ENCODE measurements around the gene THAP9.
"Not testable (repeated sequence)": the region's sequence is repeated elsewhere in the genome, so short reads cannot be mapped to it uniquely, and the experiment has no call there.

Gene THAP9, protein sequence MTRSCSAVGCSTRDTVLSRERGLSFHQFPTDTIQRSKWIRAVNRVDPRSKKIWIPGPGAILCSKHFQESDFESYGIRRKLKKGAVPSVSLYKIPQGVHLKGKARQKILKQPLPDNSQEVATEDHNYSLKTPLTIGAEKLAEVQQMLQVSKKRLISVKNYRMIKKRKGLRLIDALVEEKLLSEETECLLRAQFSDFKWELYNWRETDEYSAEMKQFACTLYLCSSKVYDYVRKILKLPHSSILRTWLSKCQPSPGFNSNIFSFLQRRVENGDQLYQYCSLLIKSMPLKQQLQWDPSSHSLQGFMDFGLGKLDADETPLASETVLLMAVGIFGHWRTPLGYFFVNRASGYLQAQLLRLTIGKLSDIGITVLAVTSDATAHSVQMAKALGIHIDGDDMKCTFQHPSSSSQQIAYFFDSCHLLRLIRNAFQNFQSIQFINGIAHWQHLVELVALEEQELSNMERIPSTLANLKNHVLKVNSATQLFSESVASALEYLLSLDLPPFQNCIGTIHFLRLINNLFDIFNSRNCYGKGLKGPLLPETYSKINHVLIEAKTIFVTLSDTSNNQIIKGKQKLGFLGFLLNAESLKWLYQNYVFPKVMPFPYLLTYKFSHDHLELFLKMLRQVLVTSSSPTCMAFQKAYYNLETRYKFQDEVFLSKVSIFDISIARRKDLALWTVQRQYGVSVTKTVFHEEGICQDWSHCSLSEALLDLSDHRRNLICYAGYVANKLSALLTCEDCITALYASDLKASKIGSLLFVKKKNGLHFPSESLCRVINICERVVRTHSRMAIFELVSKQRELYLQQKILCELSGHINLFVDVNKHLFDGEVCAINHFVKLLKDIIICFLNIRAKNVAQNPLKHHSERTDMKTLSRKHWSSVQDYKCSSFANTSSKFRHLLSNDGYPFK

DNA sequence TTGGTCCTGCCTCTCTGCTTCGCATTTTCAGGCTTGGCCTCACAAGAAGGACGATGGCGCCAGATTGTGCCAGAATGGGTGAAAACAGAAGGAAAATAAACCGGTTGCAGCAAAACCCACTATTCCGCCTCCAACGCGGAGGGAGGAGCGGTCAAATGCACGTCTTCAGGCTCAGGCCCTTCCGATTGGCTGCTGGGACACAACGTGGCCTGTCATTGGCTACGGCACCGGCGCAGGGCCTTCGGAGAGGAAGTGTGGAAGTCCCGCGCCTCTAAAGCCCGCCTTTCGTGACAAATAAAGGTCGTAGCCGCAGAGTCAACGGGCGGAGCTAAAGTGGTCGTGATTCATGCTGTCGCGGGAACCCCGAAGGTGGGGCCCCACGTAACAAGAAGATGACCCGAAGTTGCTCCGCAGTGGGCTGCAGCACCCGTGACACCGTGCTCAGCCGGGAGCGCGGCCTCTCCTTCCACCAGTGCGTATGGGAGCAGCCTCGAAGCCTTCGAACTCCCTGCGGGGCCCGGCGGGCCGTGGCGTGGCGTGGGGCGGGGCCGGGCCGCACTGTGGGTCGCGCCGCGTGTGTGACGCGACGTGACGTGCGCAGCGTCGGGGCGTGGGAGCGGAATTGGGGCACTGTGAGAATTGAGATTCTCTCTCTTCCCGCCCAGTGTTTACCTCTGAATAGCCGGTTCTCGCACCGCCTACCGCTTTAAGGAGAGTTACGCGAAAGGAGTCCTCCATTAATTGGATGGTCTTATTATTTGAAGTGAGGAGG lies at the start of gene THAP9:
THAP9 (plus strand) TSS at position 325 of the 772 bp plus-strand sequence; CDS start at position 393, 68 bp downstream.
- DNase-seq: peak; percentile 91

DNA sequence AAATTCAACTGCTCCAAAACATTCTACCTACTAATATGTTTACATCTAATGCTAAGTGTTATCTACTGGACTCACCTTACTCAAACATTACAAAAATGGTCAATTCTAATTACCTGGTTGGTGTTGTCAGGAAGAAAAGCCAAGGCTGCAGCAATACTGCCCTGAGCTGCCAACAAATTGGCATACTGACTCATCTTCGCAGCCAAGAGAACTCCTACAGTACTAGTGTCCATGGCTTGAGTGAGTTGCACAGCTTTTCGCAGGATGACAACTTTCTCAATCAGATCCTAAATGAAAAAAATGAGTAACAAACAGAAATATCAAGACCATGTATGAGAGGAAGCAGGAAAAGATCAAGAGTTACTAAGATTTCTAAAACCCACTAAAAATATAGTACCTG lies 49.2 kb upstream of the THAP9 start:
- DNase-seq: no peak

GRCh38 chr4:82851885-82852750 lies 48.4 kb upstream of the THAP9 start:
- DNase-seq: no peak

- no peak for DNase-seq
Observed at GRCh38 chr4:82852751-82853285, 47.7 kb upstream of the THAP9 start.

DNA sequence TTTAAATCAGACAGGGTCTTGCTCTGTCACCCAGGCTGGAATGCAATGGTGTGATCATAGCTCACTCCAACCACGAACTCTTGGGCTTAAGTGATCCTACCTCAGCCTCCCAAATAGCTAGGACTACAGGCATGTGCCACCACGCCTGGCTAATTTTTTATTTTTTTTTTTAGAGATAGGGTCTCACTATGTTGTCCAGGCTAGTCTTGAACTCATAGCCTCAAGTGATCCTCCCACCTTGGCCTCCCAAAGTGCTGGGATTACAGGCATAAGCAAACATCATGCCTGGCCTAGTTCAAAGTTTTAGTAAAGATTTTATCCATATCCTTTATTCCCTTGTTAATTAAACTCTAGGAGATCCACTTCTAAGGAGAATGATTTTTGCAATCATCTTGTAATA lies 40.0 kb upstream of the THAP9 start:
- not testable (repeated sequence) for DNase-seq

DNA sequence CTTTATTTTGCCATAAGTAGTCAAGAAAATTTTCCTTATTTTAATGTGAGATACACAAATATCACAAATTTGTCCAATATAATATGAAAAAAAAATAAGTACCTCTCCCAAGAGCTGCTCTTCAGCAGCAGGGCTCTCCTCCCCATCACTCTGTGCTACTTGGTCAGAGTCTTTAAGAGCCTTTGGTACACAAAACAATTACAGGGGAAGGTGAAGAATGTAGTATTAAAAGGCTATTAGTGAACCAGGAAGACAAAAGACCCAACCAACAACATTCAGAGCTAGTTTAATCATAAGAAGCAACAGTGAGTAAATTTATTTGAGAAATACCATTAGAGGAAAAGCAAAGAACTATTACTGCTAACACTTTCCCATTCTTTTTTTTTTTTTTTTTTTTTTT lies 39.0 kb upstream of the THAP9 start:
- no peak for DNase-seq

DNA sequence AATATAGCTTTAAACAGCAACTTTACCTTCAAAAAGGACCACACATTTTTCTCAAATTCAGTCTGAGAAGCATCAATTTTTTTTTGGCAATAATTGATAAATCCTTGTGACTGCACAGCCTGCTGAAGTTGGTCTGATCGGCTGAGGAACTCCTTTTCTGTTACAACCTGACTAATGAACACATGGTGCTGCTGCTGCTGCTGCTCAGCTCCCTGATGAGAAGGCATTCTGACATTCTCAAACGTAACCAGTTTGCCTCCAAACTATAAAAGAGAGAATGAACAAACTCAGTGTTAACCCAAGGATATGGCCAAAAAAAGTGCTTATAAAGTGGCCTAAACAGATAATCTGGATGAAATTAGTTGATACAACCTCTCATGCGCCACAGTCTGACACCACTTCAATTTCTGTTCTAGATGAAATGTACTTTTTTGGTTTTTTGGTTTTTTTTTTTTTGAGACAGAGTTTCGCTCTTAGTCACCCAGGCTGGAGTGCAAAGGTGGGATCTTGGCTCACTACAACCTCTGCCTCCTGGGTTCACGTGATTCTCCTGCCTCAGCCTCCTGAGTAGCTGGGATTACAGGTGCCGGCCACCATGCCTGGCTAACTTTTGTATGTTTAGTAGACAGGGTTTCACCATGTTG lies 36.1 kb upstream of the THAP9 start:
- no peak for DNase-seq

DNA sequence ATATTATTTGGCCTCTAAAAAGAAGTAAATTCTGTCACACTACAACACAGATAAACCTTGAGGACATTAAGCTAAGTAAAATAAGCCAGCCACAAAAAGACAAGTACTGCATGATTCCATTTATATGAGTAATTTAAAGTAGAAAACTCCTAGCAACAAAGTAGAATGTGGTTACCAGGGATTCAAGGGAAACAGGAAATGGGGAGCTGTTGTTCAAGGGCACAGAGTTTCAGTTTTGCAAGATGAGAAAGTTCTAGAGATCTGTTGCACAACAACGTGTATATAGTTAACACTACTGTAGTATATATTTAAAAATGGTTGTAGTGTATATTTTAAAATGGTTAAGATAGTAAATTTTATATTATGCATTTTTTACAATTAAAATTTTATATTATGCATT lies 34.9 kb upstream of the THAP9 start:
- DNase-seq: no peak

GRCh38 chr4:82866033-82866432 lies 34.5 kb upstream of the THAP9 start:
- DNase-seq: not testable (repeated sequence)

GRCh38 chr4:82866706-82867385 lies 33.7 kb upstream of the THAP9 start:
- DNase-seq: no peak

DNA sequence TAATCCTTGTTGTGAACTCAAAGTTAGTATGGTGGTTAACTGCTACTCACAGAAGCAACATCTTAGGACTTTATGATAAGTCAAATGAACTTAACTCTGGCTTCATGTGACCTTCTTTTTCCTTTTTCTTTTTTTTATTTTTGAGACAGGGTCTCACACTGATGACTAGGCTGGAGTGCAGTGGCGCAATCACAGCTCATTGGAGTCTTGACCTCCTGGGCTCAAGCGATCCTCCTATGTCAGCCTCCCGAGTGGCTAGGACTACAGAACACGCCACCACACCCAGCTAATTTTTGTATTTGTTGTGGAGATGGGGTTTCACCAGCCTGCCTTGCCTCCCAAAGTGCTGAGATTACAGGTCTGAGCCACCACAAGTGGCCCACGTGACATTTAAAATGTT lies 32.0 kb upstream of the THAP9 start:
- DNase-seq: no peak

GRCh38 chr4:82885410-82885809 lies 15.1 kb upstream of the THAP9 start:
- no peak for DNase-seq

DNA sequence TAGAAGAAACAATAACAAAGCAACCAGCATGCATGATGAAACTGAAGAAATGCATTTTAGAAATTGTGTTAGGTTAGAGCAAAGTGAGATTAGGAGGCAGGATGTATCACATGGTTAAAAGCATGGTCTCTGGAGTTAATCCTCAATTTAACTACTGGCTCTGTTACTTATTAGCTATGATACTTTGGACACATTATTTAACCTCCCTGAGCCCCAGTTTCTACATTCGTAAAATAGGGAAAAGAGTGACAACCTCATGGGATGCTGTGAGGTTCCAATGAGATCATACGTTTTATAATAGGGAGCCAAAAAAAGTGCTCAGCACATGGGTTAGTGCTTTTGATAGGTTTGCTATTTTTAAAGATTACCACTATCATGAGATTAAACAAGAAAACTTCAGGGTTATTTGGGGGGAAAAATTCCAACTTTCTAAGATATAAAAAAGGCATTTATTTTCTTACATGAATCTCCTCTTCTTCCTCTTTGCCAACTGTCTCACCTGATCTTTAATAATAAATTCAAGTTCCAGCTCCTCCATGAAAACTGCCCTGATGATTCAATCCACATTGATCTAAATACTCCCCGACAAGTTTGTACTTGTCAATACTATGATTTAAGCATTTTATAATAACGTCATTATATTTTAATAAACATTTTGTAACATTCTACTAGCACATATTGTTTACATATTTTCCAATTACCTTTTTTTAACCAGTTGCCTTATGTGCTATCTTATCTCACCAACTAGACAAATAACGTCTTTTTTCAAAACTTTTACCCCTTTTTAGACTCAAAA lies 14.2 kb upstream of the THAP9 start:
- DNase-seq: no peak

DNA sequence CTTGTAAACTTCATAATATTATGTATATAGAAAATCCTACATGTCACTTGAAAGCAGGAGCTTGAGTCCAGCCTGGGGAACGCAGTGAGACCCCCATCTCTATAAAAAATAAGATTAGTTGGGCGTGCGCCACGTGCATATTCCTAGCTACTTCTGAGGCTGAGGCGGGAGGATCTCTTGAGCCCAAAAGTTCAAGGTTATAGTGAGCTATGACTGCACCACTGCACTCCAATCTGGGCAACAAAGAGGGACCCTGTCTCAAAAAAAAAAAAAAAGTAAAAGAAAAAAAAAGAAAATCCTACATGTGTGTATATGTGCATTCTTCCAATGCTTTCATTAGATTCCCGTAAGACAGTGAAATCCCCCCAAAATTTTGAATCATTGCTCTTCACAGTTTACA lies 11.2 kb upstream of the THAP9 start:
- DNase-seq: no peak

GRCh38 chr4:82890528-82890900 lies 10.0 kb upstream of the THAP9 start:
- no peak for DNase-seq

- DNase-seq: peak; percentile 96
Observed at GRCh38 chr4:82890901-82891706, 9.4 kb upstream of the THAP9 start, which contains the start of gene SEC31A. TSS of gene SEC31A (minus strand) at chr4:82891153. CDS start at chr4:82881936, 9,217 bp downstream.

- no peak for DNase-seq
Observed at GRCh38 chr4:82891707-82892466, 8.6 kb upstream of the THAP9 start.

DNA sequence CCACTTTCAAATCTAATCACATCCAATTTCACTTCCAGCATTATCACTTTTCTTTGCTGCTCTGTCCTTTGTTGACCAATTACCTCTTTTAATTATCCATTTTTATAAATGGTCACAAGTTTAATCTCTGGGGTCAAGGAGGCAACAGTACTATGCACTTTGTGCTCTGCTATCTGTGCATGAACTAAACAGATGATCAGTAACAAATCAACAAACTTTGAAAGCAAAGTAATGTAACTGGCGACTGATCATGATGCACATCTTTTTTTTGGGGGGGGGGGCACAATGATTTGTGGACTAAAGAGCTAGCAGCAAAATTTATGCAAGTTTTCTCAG lies 8.1 kb upstream of the THAP9 start:
- DNase-seq: no peak

Measured in stimulated activated CD4-positive, alpha-beta T cell treated with anti-CD3 and anti-CD28 coated beads, Interleukin-12 subunit alpha, Interleukin-12 subunit beta, amount 100 ng/mL, for 4 hours (primary cell).